Breast epithelium (tissue), 4 donors: ENCODE data around the gene MED29. TPM values are rescaled to one million over a fixed set of nuclear protein-coding genes. Genes with fewer than 3 reads are reported as not detected.
A peak's percentile ranks its signal among the peaks of the same experiment; 100 is the strongest.

Source experiments
- DNase-seq, 2 donors: peaks; one replicate each; pipeline ENCODE4 v3.0.0-alpha.2; 2019; ENCODE audit warnings: low spot score in 2 of 2
- H3K27ac ChIP-seq, 2 donors: fragments of 200-600 bp; sonication (generic) in 1 of 2; one replicate each; pipeline ENCODE4 v1.5.1; 2016 to 2019; ENCODE audit warnings: mild to moderate bottlenecking in 1 of 2
- H3K27me3 ChIP-seq, 2 donors: fragments of 200-600 bp; sonication (generic) in 1 of 2; one replicate each; pipeline versions ENCODE4 v1.5.1 to v1.6.0; 2017 to 2019; ENCODE audit warnings: control low read depth in 1 of 2, mild to moderate bottlenecking in 1 of 2
- H3K36me3 ChIP-seq: fragments of 200-600 bp; one replicate; pipeline ENCODE4 v1.5.1; 2019
- H3K4me1 ChIP-seq, 2 donors: fragments of 200-600 bp; sonication (generic); one replicate each; pipeline ENCODE4 v1.5.1; 2016 to 2019; ENCODE audit warnings: control low read depth in 1 of 2
- H3K4me3 ChIP-seq, 3 donors: fragments of 200-600 bp; sonication (generic); 1 replicate in 2 of 3; 2 replicates in 1 of 3; pipeline ENCODE4 v1.5.1; 2016 to 2019; ENCODE audit warnings: mild to moderate bottlenecking in 3 of 3, moderate library complexity in 2 of 3
- H3K9me3 ChIP-seq, 2 donors: fragments of 200-600 bp; sonication (generic) in 1 of 2; one replicate each; pipeline ENCODE4 v1.5.1; 2016 to 2019; ENCODE audit warnings: control low read depth in 1 of 2
- CTCF ChIP-seq, 3 donors: fragments of 450-650 bp; IDR thresholded peaks; one replicate each; pipeline ENCODE4 v1.5.1; 2016 to 2017; ENCODE audit warnings: antibody characterized with exemption in 3 of 3, mild to moderate bottlenecking in 3 of 3, moderate library complexity in 3 of 3
- POLR2A ChIP-seq: fragments of 450-650 bp; IDR thresholded peaks from one replicate; pipeline ENCODE4 v1.6.1; 2016; ENCODE audit warnings: antibody characterized with exemption, mild to moderate bottlenecking, moderate library complexity
- POLR2AphosphoS5 ChIP-seq, 3 donors: sonication (generic); formaldehyde crosslinking; IDR thresholded peaks; one replicate each; pipeline ENCODE4 v1.6.1; 2017; ENCODE audit warnings: antibody characterized with exemption in 3 of 3
- intact Hi-C: fragments of 100-400 bp; cut with DNase I; formaldehyde crosslinking; loops from one replicate; pipeline ENCODE4 v1.15.1; 2023; ENCODE audit warnings: low total_unique reads
- total RNA-seq, 3 donors: library from RNA; depleted of rRNA; stranded (reverse); fragments of >200 nt; gene quantifications; one replicate each; pipeline ENCODE4 v1.1.0, GENCODE V29; 2016

The MED29 gene
- total RNA-seq, 3 donors from 2014 or later: 36.6 to 49.5 (median 47.3) TPM

GRCh38 chr19:39370735-39371134 lies 20.4 kb upstream of the MED29 start:
- TF ChIP-seq POLR2A (no peak), CTCF (IDR thresholded peaks at IDR 0.05) (no peak), POLR2AphosphoS5 (IDR thresholded peaks at IDR 0.05) (no peak)
- Histone ChIP-seq H3K4me1 (peaks cover 8 to 20% of the 10 kb centered on the region in 2 donors), H3K27me3 (no peaks in the 10 kb centered on the region), H3K9me3 (no peaks in the 10 kb centered on the region), H3K36me3 (peaks cover 1% of the 10 kb centered on the region), H3K27ac (peak overlapping the region; percentile 64 to 79), H3K4me3 (no peak overlapping the region)
- intact Hi-C loops: no loop called here
- DNase-seq: no peak

GRCh38 chr19:39372047-39372802 lies 19.0 kb upstream of the MED29 start:
- H3K27ac ChIP-seq: peak overlapping the region; percentile 93 to 99
- H3K4me3 ChIP-seq: peak overlapping the region in 1 of 3 donors; percentile 31
- intact Hi-C loops: no loop called here
- peaks cover 16% of the 10 kb centered on the region for H3K36me3 ChIP-seq
- DNase-seq: peak; percentile 68 to 90
- no peaks in the 10 kb centered on the region for H3K27me3 ChIP-seq
- peaks cover 8 to 20% of the 10 kb centered on the region in 2 donors for H3K4me1 ChIP-seq
- TF ChIP-seq POLR2AphosphoS5 (IDR thresholded peaks at IDR 0.05): peak; percentile 9 to 32 (median 20)
- TF ChIP-seq CTCF (IDR thresholded peaks at IDR 0.05): no peak
- no peaks in the 10 kb centered on the region for H3K9me3 ChIP-seq

GRCh38 chr19:39372941-39373340 lies 18.2 kb upstream of the MED29 start:
- intact Hi-C loops: no loop called here
- peak overlapping the region in 1 of 3 donors; percentile 31 for H3K4me3 ChIP-seq
- TF ChIP-seq CTCF (IDR thresholded peaks at IDR 0.05) (no peak), POLR2A (no peak), POLR2AphosphoS5 (IDR thresholded peaks at IDR 0.05) (no peak)
- peaks cover 8 to 20% of the 10 kb centered on the region in 2 donors for H3K4me1 ChIP-seq
- H3K36me3 ChIP-seq: peaks cover 22% of the 10 kb centered on the region
- no peaks in the 10 kb centered on the region for H3K9me3 ChIP-seq
- no peak for DNase-seq
- peak overlapping the region; percentile 93 to 99 for H3K27ac ChIP-seq
- H3K27me3 ChIP-seq: no peaks in the 10 kb centered on the region

GRCh38 chr19:39375929-39376328 lies 15.2 kb upstream of the MED29 start:
- intact Hi-C loops: no loop called here
- TF ChIP-seq POLR2AphosphoS5 (IDR thresholded peaks at IDR 0.05) (no peak), POLR2A (no peak), CTCF (IDR thresholded peaks at IDR 0.05) (no peak)
- H3K36me3 ChIP-seq: peaks cover 41% of the 10 kb centered on the region
- H3K9me3 ChIP-seq: no peaks in the 10 kb centered on the region
- no peak overlapping the region for H3K27ac ChIP-seq
- peaks cover 8 to 20% of the 10 kb centered on the region in 2 donors for H3K4me1 ChIP-seq
- H3K27me3 ChIP-seq: no peaks in the 10 kb centered on the region
- no peak for DNase-seq
- H3K4me3 ChIP-seq: no peak overlapping the region
